Lower leg skin (tissue), 3 donors: ENCODE data around the gene MBOAT2.

Experiments used
- POLR2A ChIP-seq, 2 donors: fragments of 450-650 bp; IDR thresholded peaks; one replicate each; pipeline ENCODE4 v1.6.1; 2016 to 2017; ENCODE audit warnings: antibody characterized with exemption in 2 of 2, mild to moderate bottlenecking in 1 of 2, moderate library complexity in 1 of 2
- TF ChIP-seq, protein P1 (sequence below), 3 donors: fragments of 450-650 bp; IDR thresholded peaks; one replicate each; pipeline ENCODE4 v1.5.1; 2016; ENCODE audit warnings: antibody characterized with exemption in 3 of 3, mild to moderate bottlenecking in 3 of 3, moderate library complexity in 2 of 3

DNA sequence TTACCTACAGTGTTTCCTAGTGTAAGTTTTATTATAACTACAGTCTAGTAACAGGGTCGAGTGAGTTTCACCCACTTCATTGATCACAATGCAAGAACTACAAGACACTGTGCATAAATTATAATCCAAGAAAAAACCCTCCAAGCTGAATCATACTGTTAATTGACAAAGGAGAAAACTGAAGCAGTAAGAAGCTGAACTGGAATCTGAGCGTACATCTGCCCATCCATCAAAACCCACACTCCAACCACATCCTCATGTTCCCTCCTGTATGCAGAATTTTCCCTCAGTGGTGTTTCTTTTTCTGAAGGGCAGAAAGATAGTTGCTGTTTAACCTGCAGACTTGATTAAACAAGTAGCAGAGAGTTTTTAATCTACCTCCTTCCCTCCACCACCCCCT is 116.6 kb downstream of the MBOAT2 start:
- TF ChIP-seq POLR2A (IDR thresholded peaks at IDR 0.05), result no peak
- TF ChIP-seq, protein P1, sequence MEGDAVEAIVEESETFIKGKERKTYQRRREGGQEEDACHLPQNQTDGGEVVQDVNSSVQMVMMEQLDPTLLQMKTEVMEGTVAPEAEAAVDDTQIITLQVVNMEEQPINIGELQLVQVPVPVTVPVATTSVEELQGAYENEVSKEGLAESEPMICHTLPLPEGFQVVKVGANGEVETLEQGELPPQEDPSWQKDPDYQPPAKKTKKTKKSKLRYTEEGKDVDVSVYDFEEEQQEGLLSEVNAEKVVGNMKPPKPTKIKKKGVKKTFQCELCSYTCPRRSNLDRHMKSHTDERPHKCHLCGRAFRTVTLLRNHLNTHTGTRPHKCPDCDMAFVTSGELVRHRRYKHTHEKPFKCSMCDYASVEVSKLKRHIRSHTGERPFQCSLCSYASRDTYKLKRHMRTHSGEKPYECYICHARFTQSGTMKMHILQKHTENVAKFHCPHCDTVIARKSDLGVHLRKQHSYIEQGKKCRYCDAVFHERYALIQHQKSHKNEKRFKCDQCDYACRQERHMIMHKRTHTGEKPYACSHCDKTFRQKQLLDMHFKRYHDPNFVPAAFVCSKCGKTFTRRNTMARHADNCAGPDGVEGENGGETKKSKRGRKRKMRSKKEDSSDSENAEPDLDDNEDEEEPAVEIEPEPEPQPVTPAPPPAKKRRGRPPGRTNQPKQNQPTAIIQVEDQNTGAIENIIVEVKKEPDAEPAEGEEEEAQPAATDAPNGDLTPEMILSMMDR (IDR thresholded peaks at IDR 0.05), result no peak
